ENCODE data around the gene ZNF599.
A peak's percentile ranks its signal among the peaks of the same experiment; 100 is the strongest.
"Not testable (repeated sequence)": the region's sequence is repeated elsewhere in the genome, so short reads cannot be mapped to it uniquely, and the experiment has no call there.

ZNF599 gene

GRCh38 chr19:34806976-34807860 is 34.2 kb upstream of the ZNF599 start:
- no peak overlapping the region for H3K27ac ChIP-seq (ENCODE audit: low read depth, low read length)
- H2BK5ac ChIP-seq (ENCODE audit: low read depth, low read length, poor library complexity): no peak overlapping the region
- no peak overlapping the region for H2BK120ac ChIP-seq (ENCODE audit: insufficient read depth, low read length, poor library complexity)
- H3K14ac ChIP-seq (ENCODE audit: low read length): no peak overlapping the region
- H3K4me1 ChIP-seq (ENCODE audit: control insufficient read depth in 1 of 2, insufficient read depth in 2 of 2, low read length in 2 of 2): no peaks in the 10 kb centered on the region
- no peak overlapping the region for H4K8ac ChIP-seq (ENCODE audit: low read depth, low read length)
- no peak for DNase-seq
- H3K36me3 ChIP-seq (ENCODE audit: control insufficient read depth in 1 of 2, insufficient read depth in 2 of 2, low read length in 2 of 2): no peaks in the 10 kb centered on the region
- no peaks in the 10 kb centered on the region for H3K27me3 ChIP-seq (ENCODE audit: insufficient read depth, low read length)
- no peak overlapping the region for H2AK5ac ChIP-seq (ENCODE audit: low read length)
- no peak overlapping the region for H4K91ac ChIP-seq (ENCODE audit: low read depth, low read length)
- H4K12ac ChIP-seq (ENCODE audit: low read depth, low read length): no peak overlapping the region
- no peak overlapping the region for H3K4me2 ChIP-seq (ENCODE audit: low read length)
- H3K9ac ChIP-seq (ENCODE audit: low read length): no peak overlapping the region
- H3K18ac ChIP-seq (ENCODE audit: low read length): no peak overlapping the region
- no peaks in the 10 kb centered on the region for H3K79me1 ChIP-seq (ENCODE audit: low read length)
- no peak overlapping the region for H3K4ac ChIP-seq (ENCODE audit: low read depth, low read length)
- no CpG with 5 or more reads among the region's 15 CpGs for WGBS (ENCODE audit: extremely low coverage, insufficient coverage, insufficient read length)
- H2AFZ ChIP-seq (ENCODE audit: insufficient read depth, low read length, poor library complexity): no peak overlapping the region
- no peak overlapping the region for H3K23ac ChIP-seq (ENCODE audit: low read length)
- peak overlapping the region; percentile 40 for H3K4me3 ChIP-seq (ENCODE audit: low read depth, low read length)
- no peak overlapping the region for H2BK12ac ChIP-seq (ENCODE audit: low read length)
- peaks cover 29% of the 10 kb centered on the region for H3K9me3 ChIP-seq (ENCODE audit: insufficient read depth, low read depth, low read length)
- H3K79me2 ChIP-seq (ENCODE audit: control insufficient read depth, insufficient read depth, low read length, poor library complexity): no peaks in the 10 kb centered on the region

GRCh38 chr19:34804115-34804514 is 31.1 kb upstream of the ZNF599 start:
- H3K79me2 ChIP-seq (ENCODE audit: control insufficient read depth, insufficient read depth, low read length, poor library complexity): no peaks in the 10 kb centered on the region
- H3K18ac ChIP-seq (ENCODE audit: low read length): no peak overlapping the region
- no peak for DNase-seq
- H3K27me3 ChIP-seq (ENCODE audit: insufficient read depth, low read length): no peaks in the 10 kb centered on the region
- H3K4me1 ChIP-seq (ENCODE audit: control insufficient read depth in 1 of 2, insufficient read depth in 2 of 2, low read length in 2 of 2): no peaks in the 10 kb centered on the region
- no peak overlapping the region for H4K8ac ChIP-seq (ENCODE audit: low read depth, low read length)
- H3K4ac ChIP-seq (ENCODE audit: low read depth, low read length): no peak overlapping the region
- H2BK12ac ChIP-seq (ENCODE audit: low read length): no peak overlapping the region
- no peak overlapping the region for H2BK120ac ChIP-seq (ENCODE audit: insufficient read depth, low read length, poor library complexity)
- no peaks in the 10 kb centered on the region for H3K79me1 ChIP-seq (ENCODE audit: low read length)
- no peak overlapping the region for H4K12ac ChIP-seq (ENCODE audit: low read depth, low read length)
- H3K23ac ChIP-seq (ENCODE audit: low read length): no peak overlapping the region
- no peak overlapping the region for H3K4me3 ChIP-seq (ENCODE audit: low read depth, low read length)
- H3K36me3 ChIP-seq (ENCODE audit: control insufficient read depth in 1 of 2, insufficient read depth in 2 of 2, low read length in 2 of 2): no peaks in the 10 kb centered on the region
- no peak overlapping the region for H2BK5ac ChIP-seq (ENCODE audit: low read depth, low read length, poor library complexity)
- no peak overlapping the region for H4K91ac ChIP-seq (ENCODE audit: low read depth, low read length)
- H2AK5ac ChIP-seq (ENCODE audit: low read length): no peak overlapping the region
- H2AFZ ChIP-seq (ENCODE audit: insufficient read depth, low read length, poor library complexity): no peak overlapping the region
- no peak overlapping the region for H3K27ac ChIP-seq (ENCODE audit: low read depth, low read length)
- H3K9ac ChIP-seq (ENCODE audit: low read length): no peak overlapping the region
- no CpG with 5 or more reads among the region's 4 CpGs for WGBS (ENCODE audit: extremely low coverage, insufficient coverage, insufficient read length)
- H3K4me2 ChIP-seq (ENCODE audit: low read length): no peak overlapping the region
- H3K14ac ChIP-seq (ENCODE audit: low read length): no peak overlapping the region
- peaks cover 24% of the 10 kb centered on the region for H3K9me3 ChIP-seq (ENCODE audit: insufficient read depth, low read depth, low read length)

GRCh38 chr19:34796953-34797352 is 23.9 kb upstream of the ZNF599 start:
- DNase-seq; H4K91ac ChIP-seq (ENCODE audit: low read depth, low read length); H2BK120ac ChIP-seq (ENCODE audit: insufficient read depth, low read length, poor library complexity); H3K79me1 ChIP-seq (ENCODE audit: low read length); H3K4me2 ChIP-seq (ENCODE audit: low read length); H3K9me3 ChIP-seq (ENCODE audit: insufficient read depth, low read depth, low read length); H2BK12ac ChIP-seq (ENCODE audit: low read length); H3K23ac ChIP-seq (ENCODE audit: low read length); H4K12ac ChIP-seq (ENCODE audit: low read depth, low read length); H2AFZ ChIP-seq (ENCODE audit: insufficient read depth, low read length, poor library complexity); H3K27ac ChIP-seq (ENCODE audit: low read depth, low read length); H3K36me3 ChIP-seq (ENCODE audit: control insufficient read depth in 1 of 2, insufficient read depth in 2 of 2, low read length in 2 of 2); H2AK5ac ChIP-seq (ENCODE audit: low read length); H4K8ac ChIP-seq (ENCODE audit: low read depth, low read length); H3K4ac ChIP-seq (ENCODE audit: low read depth, low read length); H2BK5ac ChIP-seq (ENCODE audit: low read depth, low read length, poor library complexity); H3K14ac ChIP-seq (ENCODE audit: low read length); H3K18ac ChIP-seq (ENCODE audit: low read length); H3K27me3 ChIP-seq (ENCODE audit: insufficient read depth, low read length); H3K79me2 ChIP-seq (ENCODE audit: control insufficient read depth, insufficient read depth, low read length, poor library complexity); H3K4me1 ChIP-seq (ENCODE audit: control insufficient read depth in 1 of 2, insufficient read depth in 2 of 2, low read length in 2 of 2); H3K9ac ChIP-seq (ENCODE audit: low read length); H3K4me3 ChIP-seq (ENCODE audit: low read depth, low read length): not testable (repeated sequence)
- WGBS (ENCODE audit: extremely low coverage, insufficient coverage, insufficient read length): no CpG with 5 or more reads among the region's 6 CpGs

- Histone ChIP-seq H3K27me3 (ENCODE audit: insufficient read depth, low read length) (no peaks in the 10 kb centered on the region), H3K9ac (ENCODE audit: low read length) (no peak overlapping the region), H3K4me2 (ENCODE audit: low read length) (no peak overlapping the region), H3K4ac (ENCODE audit: low read depth, low read length) (no peak overlapping the region), H2BK12ac (ENCODE audit: low read length) (no peak overlapping the region), H3K79me1 (ENCODE audit: low read length) (no peaks in the 10 kb centered on the region), H3K14ac (ENCODE audit: low read length) (no peak overlapping the region), H2BK120ac (ENCODE audit: insufficient read depth, low read length, poor library complexity) (no peak overlapping the region), H2AFZ (ENCODE audit: insufficient read depth, low read length, poor library complexity) (no peak overlapping the region), H3K27ac (ENCODE audit: low read depth, low read length) (no peak overlapping the region), H3K23ac (ENCODE audit: low read length) (no peak overlapping the region), H2BK5ac (ENCODE audit: low read depth, low read length, poor library complexity) (no peak overlapping the region), H4K8ac (ENCODE audit: low read depth, low read length) (no peak overlapping the region), H3K4me3 (ENCODE audit: low read depth, low read length) (no peak overlapping the region), H3K79me2 (ENCODE audit: control insufficient read depth, insufficient read depth, low read length, poor library complexity) (no peaks in the 10 kb centered on the region), H3K9me3 (ENCODE audit: insufficient read depth, low read depth, low read length) (peaks cover 6% of the 10 kb centered on the region), H3K18ac (ENCODE audit: low read length) (no peak overlapping the region), H3K4me1 (ENCODE audit: control insufficient read depth in 1 of 2, insufficient read depth in 2 of 2, low read length in 2 of 2) (no peaks in the 10 kb centered on the region), H4K91ac (ENCODE audit: low read depth, low read length) (no peak overlapping the region), H3K36me3 (ENCODE audit: control insufficient read depth in 1 of 2, insufficient read depth in 2 of 2, low read length in 2 of 2) (no peaks in the 10 kb centered on the region), H2AK5ac (ENCODE audit: low read length) (no peak overlapping the region), H4K12ac (ENCODE audit: low read depth, low read length) (no peak overlapping the region)
- no CpG with 5 or more reads among the region's 9 CpGs for WGBS (ENCODE audit: extremely low coverage, insufficient coverage, insufficient read length)
- peak; percentile 10 to 11 for DNase-seq
These were observed 21.3 kb upstream of the ZNF599 start for GRCh38 chr19:34794066-34794960.
